Mucosa of stomach (tissue), 1 donor: Measurements from ENCODE around the gene ZBTB9.

Experiments
- H3K27me3 ChIP-seq: one replicate; pipeline ENCODE4 v1.7.0; 2013; ENCODE audit warnings: mild to moderate bottlenecking, low read length; ENCODE audit not compliant: control insufficient read depth, insufficient read depth
- H3K36me3 ChIP-seq: one replicate; pipeline ENCODE4 v1.7.0; 2013; ENCODE audit warnings: low read length; ENCODE audit not compliant: control insufficient read depth, insufficient read depth
- H3K4me1 ChIP-seq: one replicate; pipeline ENCODE4 v1.7.0; 2013; ENCODE audit warnings: mild to moderate bottlenecking, low read length; ENCODE audit not compliant: control insufficient read depth, insufficient read depth
- H3K4me3 ChIP-seq: one replicate; pipeline ENCODE4 v1.7.0; 2013; ENCODE audit warnings: low read length
- H3K9ac ChIP-seq: one replicate; pipeline ENCODE4 v1.7.0; 2013; ENCODE audit warnings: mild to moderate bottlenecking, low read length, moderate library complexity
- H3K9me3 ChIP-seq: one replicate; pipeline ENCODE4 v1.7.0; 2013; ENCODE audit warnings: mild to moderate bottlenecking, low read length, moderate library complexity; ENCODE audit not compliant: control insufficient read depth
- donor health status: Pancreatic carcinoma.

ZBTB9 gene

GRCh38 chr6:33413241-33414120 is 40.9 kb upstream of the ZBTB9 start:
- peaks cover 14% of the 10 kb centered on the region for H3K4me1 ChIP-seq
- no peaks in the 10 kb centered on the region for H3K9me3 ChIP-seq

GRCh38 chr6:33414592-33415271 is 39.6 kb upstream of the ZBTB9 start:
- no peak overlapping the region for H3K4me3 ChIP-seq
- no peaks in the 10 kb centered on the region for H3K36me3 ChIP-seq
- peaks cover 27% of the 10 kb centered on the region for H3K4me1 ChIP-seq
- H3K27me3 ChIP-seq: no peaks in the 10 kb centered on the region
- no peak overlapping the region for H3K9ac ChIP-seq
- H3K9me3 ChIP-seq: no peaks in the 10 kb centered on the region

More at GRCh38 chr6:33413241-33414120, 40.9 kb upstream of the ZBTB9 start:
- no peak overlapping the region for H3K4me3 ChIP-seq
- no peaks in the 10 kb centered on the region for H3K36me3 ChIP-seq
- no peaks in the 10 kb centered on the region for H3K27me3 ChIP-seq
- H3K9ac ChIP-seq: no peak overlapping the region

- peaks cover 28% of the 10 kb centered on the region for H3K4me1 ChIP-seq
Measured at GRCh38 chr6:33415831-33416230, 38.5 kb upstream of the ZBTB9 start.

GRCh38 chr6:33416386-33417127 is 37.8 kb upstream of the ZBTB9 start:
- Histone ChIP-seq H3K9me3 (no peaks in the 10 kb centered on the region), H3K9ac (peak overlapping the region; percentile 76), H3K4me1 (peaks cover 28% of the 10 kb centered on the region), H3K27me3 (no peaks in the 10 kb centered on the region), H3K36me3 (no peaks in the 10 kb centered on the region), H3K4me3 (peak overlapping the region; percentile 76)

More at GRCh38 chr6:33415831-33416230, 38.5 kb upstream of the ZBTB9 start:
- Histone ChIP-seq H3K27me3 (no peaks in the 10 kb centered on the region), H3K9ac (no peak overlapping the region), H3K36me3 (no peaks in the 10 kb centered on the region), H3K4me3 (no peak overlapping the region), H3K9me3 (no peaks in the 10 kb centered on the region)

GRCh38 chr6:33417128-33417902 is 37.1 kb upstream of the ZBTB9 start:
- Histone ChIP-seq H3K9ac (peak overlapping the region; percentile 76), H3K4me1 (peaks cover 28% of the 10 kb centered on the region), H3K36me3 (no peaks in the 10 kb centered on the region), H3K4me3 (peak overlapping the region; percentile 76), H3K9me3 (no peaks in the 10 kb centered on the region), H3K27me3 (peaks cover 4% of the 10 kb centered on the region)

- H3K36me3 ChIP-seq: no peaks in the 10 kb centered on the region
- H3K9ac ChIP-seq: peak within 1 kb of the TSS; percentile 80
- H3K4me1 ChIP-seq: peaks cover 28% of the 10 kb centered on the region
- peak within 1 kb of the TSS; percentile 76 for H3K4me3 ChIP-seq
- no peaks in the 10 kb centered on the region for H3K9me3 ChIP-seq
- H3K27me3 ChIP-seq: peaks cover 4% of the 10 kb centered on the region
Measured at GRCh38 chr6:33417903-33418689, 36.3 kb upstream of the ZBTB9 start, which contains the start of gene CUTA. Gene CUTA (minus strand): TSS chr6:33418107. CDS start chr6:33418000, 107 bp downstream.

GRCh38 chr6:33418690-33419291 is 35.6 kb upstream of the ZBTB9 start:
- Histone ChIP-seq H3K4me1 (peaks cover 28% of the 10 kb centered on the region), H3K36me3 (no peaks in the 10 kb centered on the region), H3K9me3 (no peaks in the 10 kb centered on the region), H3K9ac (peak overlapping the region; percentile 80), H3K4me3 (peak overlapping the region; percentile 57), H3K27me3 (peaks cover 4% of the 10 kb centered on the region)

- no peak within 1 kb of the TSS for H3K4me3 ChIP-seq
- no peaks in the 10 kb centered on the region for H3K36me3 ChIP-seq
- H3K9me3 ChIP-seq: no peaks in the 10 kb centered on the region
- peaks cover 32% of the 10 kb centered on the region for H3K4me1 ChIP-seq
- peaks cover 4% of the 10 kb centered on the region for H3K27me3 ChIP-seq
- peak within 1 kb of the TSS; percentile 80 for H3K9ac ChIP-seq
Measured at GRCh38 chr6:33419580-33420490, 34.5 kb upstream of the ZBTB9 start, which contains the start of gene SYNGAP1. Gene SYNGAP1 (plus strand): TSS chr6:33420065. CDS start chr6:33420265, 200 bp downstream.

- Histone ChIP-seq H3K4me1 (peaks cover 34% of the 10 kb centered on the region), H3K9ac (no peak overlapping the region), H3K9me3 (no peaks in the 10 kb centered on the region), H3K36me3 (no peaks in the 10 kb centered on the region), H3K27me3 (peaks cover 4% of the 10 kb centered on the region), H3K4me3 (no peak overlapping the region)
Measured at GRCh38 chr6:33420491-33421343, 33.7 kb upstream of the ZBTB9 start.
